HG03097 (cell line): Measurements from ENCODE around the gene ARID4B.
"Not testable (repeated sequence)": the region's sequence is repeated elsewhere in the genome, so short reads cannot be mapped to it uniquely, and the experiment has no call there.

Source experiments
- ATAC-seq: cut with Tn5 transposase; IDR thresholded peaks from one replicate; pipeline ENCODE4 v1.9.1; 2021; ENCODE audit not compliant: unreplicated experiment, low FRiP score

ARID4B gene

GRCh38 chr1:235299169-235299858 is 28.7 kb downstream of the ARID4B start:
- ATAC-seq = no peak

- no peak for ATAC-seq
Measured at GRCh38 chr1:235298758-235299157, 29.2 kb downstream of the ARID4B start.

DNA sequence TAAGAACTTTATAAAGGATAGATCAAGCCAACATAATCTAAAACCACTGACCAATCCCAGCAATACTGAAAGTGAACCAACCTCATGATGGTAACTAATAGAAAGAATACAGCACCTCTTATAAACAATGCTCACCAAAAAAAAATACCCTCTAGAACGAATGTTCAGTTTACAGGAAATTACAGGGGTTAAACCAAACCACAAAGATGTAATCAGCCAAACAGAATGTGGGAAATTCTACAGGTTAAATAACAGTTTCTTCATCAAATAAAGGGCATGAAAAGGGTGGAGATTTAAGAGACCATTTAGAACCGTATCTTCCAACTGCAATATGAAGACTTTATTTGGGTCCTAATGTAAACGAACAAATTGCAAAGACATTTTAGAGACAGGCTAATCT is 30.4 kb downstream of the ARID4B start:
- ATAC-seq = no peak

DNA sequence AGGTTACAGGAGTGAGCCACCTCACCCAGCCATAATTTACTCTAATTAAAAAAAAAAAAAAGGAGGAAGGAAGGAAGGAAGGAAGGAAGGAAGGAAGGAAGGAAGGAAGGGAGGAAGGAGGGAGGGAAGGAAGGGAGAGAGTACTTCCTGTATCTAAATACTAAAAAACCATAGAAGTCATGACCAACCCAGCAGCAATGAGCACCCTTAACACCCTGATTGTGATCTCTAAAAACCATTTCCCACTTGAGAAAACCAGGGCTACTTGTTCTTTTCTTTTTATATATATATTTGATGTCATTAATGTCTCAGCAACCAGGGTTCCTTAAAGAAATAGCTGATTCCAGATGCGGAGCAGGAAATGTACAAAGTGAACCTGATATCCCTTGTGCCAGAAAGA is 31.2 kb downstream of the ARID4B start:
- ATAC-seq = no peak

DNA sequence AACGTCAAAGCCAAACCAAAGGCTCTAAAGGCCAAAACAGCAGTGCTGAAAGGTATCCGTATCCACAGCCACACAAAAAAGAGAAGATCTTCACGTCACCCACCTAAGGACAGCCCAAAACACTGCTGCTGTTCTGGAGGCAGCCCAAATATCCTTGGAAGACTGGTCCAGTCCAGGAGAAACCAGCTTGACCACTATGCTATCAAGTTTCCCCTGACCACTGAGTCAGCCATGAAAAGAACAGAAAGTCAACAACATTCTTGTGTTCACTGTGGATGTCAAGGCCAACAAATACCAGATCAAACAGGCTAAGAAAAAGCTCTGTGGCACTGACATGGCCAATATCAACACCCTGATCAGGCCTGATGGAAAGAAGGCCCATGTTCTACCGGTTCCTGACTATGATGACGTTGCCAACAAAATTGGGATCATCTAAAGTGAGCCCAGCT is 32.1 kb downstream of the ARID4B start:
- ATAC-seq = no peak

GRCh38 chr1:235293322-235293942 is 34.5 kb downstream of the ARID4B start:
- no peak for ATAC-seq

- no peak for ATAC-seq
Measured at GRCh38 chr1:235292790-235293189, 35.2 kb downstream of the ARID4B start.

- no peak for ATAC-seq
Measured at GRCh38 chr1:235291599-235292091, 36.3 kb downstream of the ARID4B start.

- no peak for ATAC-seq
Measured at GRCh38 chr1:235290740-235291502, 37.1 kb downstream of the ARID4B start.

GRCh38 chr1:235289859-235290739 is 37.9 kb downstream of the ARID4B start:
- no peak for ATAC-seq

GRCh38 chr1:235287208-235287882 is 40.6 kb downstream of the ARID4B start:
- ATAC-seq = no peak

DNA sequence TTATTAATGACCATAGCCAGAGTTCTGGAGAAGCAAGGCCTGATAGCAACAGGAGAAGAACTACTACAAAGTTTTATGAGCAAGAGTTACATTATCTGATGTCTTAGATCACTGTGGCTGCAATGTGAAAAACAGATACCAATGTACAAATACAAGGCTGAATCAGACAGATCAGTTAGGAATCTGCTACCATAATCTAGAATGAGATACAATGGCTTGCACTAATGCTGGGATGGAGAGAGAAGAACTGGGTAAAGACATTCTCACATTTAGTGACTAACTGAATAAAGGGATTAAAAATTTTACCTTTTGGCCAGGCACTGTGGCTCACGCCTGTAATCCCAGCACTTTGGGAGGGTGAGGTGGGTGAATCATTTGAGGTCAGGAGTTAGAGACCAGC is 41.3 kb downstream of the ARID4B start:
- no peak for ATAC-seq

GRCh38 chr1:235284231-235284769 is 43.7 kb downstream of the ARID4B start:
- no peak for ATAC-seq

- ATAC-seq = not testable (repeated sequence)
Measured at GRCh38 chr1:235283636-235284035, 44.3 kb downstream of the ARID4B start.

DNA sequence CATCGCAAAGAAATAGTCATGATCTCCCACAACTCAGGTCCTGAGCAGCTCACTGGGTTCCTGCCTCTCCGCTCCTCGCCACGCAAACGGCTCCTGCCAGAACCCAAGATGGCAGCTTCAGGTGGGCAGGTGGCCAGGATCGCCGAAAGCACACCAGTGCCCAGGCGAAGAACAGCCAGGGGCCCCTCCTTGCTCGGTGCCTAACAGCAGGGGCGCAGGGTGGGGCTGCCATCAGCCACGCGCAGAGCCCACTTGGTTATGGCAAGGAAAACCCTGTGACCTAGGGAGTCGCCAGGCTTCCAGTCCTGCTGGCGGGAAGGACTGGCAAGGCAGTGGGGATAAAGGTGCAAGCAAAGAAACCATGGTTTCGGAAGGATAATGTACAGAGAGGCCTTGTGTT is 47.5 kb downstream of the ARID4B start:
- ATAC-seq = no peak

- no peak for ATAC-seq
Measured at GRCh38 chr1:235279694-235280093, 48.3 kb downstream of the ARID4B start.

DNA sequence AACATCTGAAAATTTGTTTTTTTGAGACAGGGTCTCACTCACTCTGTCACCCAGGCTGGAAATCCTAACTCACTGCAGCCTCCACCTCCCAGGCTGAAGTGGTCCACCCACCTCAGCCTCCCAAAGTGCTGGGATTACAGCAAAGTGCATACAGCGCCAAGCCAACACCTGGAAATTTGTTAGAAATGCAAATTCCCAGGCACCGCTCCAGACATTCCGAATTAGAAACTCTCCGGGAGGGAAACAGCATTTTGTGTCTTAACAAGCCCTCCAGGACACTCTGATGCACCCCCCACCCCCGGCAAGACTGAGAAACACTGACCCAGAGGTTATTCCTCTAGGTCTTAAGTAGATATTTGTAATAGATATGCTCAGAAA is 49.1 kb downstream of the ARID4B start:
- ATAC-seq = no peak

DNA sequence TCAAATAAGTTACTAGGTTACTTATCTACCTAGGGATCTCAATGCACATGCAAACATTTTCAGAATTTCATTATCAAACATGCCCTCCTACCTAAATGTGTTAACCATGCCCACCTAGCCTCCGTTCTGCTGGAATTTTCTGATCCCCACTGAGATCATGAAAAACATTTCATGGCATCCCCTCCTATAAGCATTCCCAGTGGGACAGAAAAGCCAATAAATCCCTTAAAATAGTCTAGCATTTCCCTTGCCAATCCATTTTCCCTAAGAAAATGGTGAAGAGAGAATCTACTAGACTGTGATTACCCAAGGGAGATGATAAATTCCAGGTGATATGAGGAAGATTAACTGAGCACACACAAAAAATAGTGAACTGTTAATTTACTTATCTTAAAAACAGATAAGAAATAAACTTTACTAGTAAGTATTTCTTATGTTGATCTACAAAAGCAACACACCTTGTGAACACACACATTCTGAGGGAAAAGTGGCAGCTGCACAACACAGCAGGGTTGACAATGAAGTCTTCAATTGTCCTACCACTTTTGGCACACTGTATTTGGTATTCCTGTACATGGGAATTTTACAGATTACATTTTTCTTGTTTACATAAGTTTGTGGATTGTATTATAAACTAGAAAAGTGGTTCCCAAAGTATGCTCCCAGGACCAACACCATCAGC is 49.6 kb downstream of the ARID4B start:
- no peak for ATAC-seq

DNA sequence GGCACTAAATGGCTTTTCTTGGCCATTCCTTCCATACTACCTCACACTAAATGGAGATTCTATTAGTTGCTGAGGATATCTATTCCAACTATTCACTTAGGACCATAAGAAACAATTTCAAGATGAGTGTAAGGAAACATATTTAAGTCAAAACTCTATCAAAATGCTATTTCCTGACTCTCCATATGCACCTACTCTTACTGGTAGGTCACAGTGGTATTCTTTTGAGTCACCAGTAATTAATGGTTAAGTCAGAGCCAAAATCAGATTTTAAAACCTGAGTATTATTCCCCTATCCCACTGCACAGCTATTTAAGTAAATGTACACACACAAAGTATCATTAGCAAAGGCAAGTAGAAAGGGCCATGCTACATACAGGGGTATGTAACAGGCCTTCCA is 50.3 kb downstream of the ARID4B start:
- no peak for ATAC-seq
